K562 (cell line): ENCODE results near the gene BSCL2. TPM values are rescaled to one million over a fixed set of nuclear protein-coding genes. Genes with fewer than 3 reads are reported as not detected.

Experiments
- BDP1 ChIP-seq: IDR thresholded peaks from 3 replicates; pipeline ENCODE4 v1.6.1; 2011; ENCODE audit not compliant: insufficient read length, insufficient read depth
- CREB1 ChIP-seq, 2 experiments: sonication (generic) in 1 of 2; formaldehyde crosslinking in 1 of 2; IDR thresholded peaks; 2 replicates each; pipeline versions ENCODE4 v1.6.1 to v1.8.0; 2012 to 2022; ENCODE audit warnings: inconsistent platforms in 1 of 2, mild to moderate bottlenecking in 1 of 2, missing genetic modification reagents in 1 of 2, moderate library complexity in 1 of 2
- HCFC1 ChIP-seq: IDR thresholded peaks from 2 replicates; pipeline ENCODE4 v1.6.1; 2012; ENCODE audit warnings: low read depth, low read length, improper control_type of control experiment
- MAFK ChIP-seq: IDR thresholded peaks from 2 replicates; pipeline ENCODE4 v1.6.1; 2011; ENCODE audit warnings: low read length, improper control_type of control experiment
- NR2C2 ChIP-seq, 2 experiments: fragments of 200-800 bp in 1 of 2; sonication (Bioruptor generic) in 1 of 2; sonication (generic) in 1 of 2; formaldehyde crosslinking in 1 of 2; IDR thresholded peaks; 2 replicates each; pipeline versions ENCODE4 v1.6.1 to v1.8.0; 2016 to 2022; ENCODE audit warnings: mild to moderate bottlenecking in 1 of 2, missing compliant biosample characterization in 1 of 2, missing genetic modification characterization in 1 of 2, missing genetic modification reagents in 1 of 2
- RBM17 ChIP-seq: fragments of 200-400 bp; formaldehyde crosslinking; IDR thresholded peaks from 2 replicates; pipeline ENCODE4 v1.6.1; 2017; ENCODE audit warnings: low read depth, mild to moderate bottlenecking, low read length, borderline replicate concordance
- polyA plus RNA-seq, 8 experiments: library from polyadenylated mRNA; depleted of rRNA in 4 of 8; stranded (reverse) in 5 of 8; unstranded in 3 of 8; fragments of >200 nt; fragmentation: Nextera tagmentation in 2 of 8; fragmentation: Illumina TruSeq in 1 of 8; extraction: Ambion mirVana in 2 of 8; extraction: Trizol in 1 of 8; gene quantifications; 2 replicates each; pipeline versions ENCODE4 v1.2.1 to v1.2.3, GENCODE V29; 2011 to 2014; ENCODE audit warnings: inconsistent platforms in 1 of 8, missing spikeins in 1 of 8
- total RNA-seq, 7 experiments: library from RNA; depleted of rRNA in 6 of 7; stranded (reverse); fragments of >200 nt in 6 of 7; fragmentation: Illumina TruSeq in 2 of 7; extraction: Trizol in 2 of 7; gene quantifications; 2 replicates each; pipeline versions ENCODE4 v1.2.1 to v1.2.3, GENCODE V29; 2011 to 2021; ENCODE audit warnings: low replicate concordance in 1 of 7
- TF ChIP-seq, protein P1 (sequence below): sonication (generic); formaldehyde crosslinking; IDR thresholded peaks from 2 replicates; pipeline ENCODE4 v1.4.0; 2020; ENCODE audit warnings: mild to moderate bottlenecking, missing genetic modification reagents
- TF ChIP-seq, protein P2 (sequence below): fragments of 450-650 bp; IDR thresholded peaks from 2 replicates; pipeline ENCODE4 v1.6.1; 2016; ENCODE audit warnings: mild to moderate bottlenecking, moderate library complexity
- TF ChIP-seq, protein P3 (sequence below): sonication (generic); formaldehyde crosslinking; IDR thresholded peaks from 2 replicates; pipeline ENCODE4 v1.8.0; 2022; ENCODE audit warnings: mild to moderate bottlenecking, missing genetic modification reagents, borderline replicate concordance

Gene BSCL2
- total and polyA plus RNA-seq, 9 of the 15 experiments (the other 6 are each of a cell fraction or from before 2014, with no cell fraction given) = 18.9 to 51.7 (median 35.2) TPM

DNA sequence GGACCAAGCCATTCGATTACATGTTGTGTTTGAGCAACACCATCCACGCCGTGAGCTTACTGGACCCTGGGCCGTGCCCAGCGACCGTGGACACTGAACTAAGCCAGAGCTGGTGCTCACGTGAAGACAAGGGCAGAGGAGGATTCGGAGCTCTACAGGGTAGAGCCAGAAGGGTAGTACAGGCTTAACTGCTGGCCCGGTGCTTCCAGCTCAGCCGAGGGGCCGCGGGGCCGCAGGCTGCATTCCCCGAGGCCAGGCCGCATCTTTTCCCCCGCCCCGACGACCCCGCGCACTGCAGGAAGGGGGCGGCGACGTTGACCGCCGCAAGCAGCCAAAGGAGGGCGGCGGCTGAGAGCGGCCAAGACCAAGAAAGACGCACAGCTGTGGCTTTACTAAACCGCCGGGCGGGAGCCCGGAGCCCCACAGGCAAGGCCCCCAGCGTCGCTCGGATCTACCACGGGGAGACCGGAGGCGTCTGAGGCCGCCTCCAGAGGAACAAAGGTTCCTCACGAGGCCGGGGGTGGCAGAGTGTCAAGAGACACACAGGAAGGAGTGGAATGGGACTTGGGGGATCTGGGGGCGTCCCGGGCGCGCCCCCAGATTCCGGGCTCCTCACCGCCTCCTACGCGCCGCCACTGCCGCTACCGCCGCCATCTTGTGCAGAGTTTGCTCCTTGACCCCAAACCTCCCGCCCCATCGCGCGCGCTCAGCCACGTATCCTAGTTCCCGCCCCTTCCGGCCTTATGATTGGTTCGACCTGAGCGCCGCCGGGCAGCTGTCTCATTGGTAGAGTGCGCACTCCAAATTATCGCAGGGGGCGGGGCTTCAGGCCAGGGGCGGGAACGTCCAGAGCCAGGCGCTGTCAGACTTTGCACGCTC is 61.0 kb downstream of the BSCL2 start, which contains the start of gene GANAB (continued):
- TF ChIP-seq, protein P1, sequence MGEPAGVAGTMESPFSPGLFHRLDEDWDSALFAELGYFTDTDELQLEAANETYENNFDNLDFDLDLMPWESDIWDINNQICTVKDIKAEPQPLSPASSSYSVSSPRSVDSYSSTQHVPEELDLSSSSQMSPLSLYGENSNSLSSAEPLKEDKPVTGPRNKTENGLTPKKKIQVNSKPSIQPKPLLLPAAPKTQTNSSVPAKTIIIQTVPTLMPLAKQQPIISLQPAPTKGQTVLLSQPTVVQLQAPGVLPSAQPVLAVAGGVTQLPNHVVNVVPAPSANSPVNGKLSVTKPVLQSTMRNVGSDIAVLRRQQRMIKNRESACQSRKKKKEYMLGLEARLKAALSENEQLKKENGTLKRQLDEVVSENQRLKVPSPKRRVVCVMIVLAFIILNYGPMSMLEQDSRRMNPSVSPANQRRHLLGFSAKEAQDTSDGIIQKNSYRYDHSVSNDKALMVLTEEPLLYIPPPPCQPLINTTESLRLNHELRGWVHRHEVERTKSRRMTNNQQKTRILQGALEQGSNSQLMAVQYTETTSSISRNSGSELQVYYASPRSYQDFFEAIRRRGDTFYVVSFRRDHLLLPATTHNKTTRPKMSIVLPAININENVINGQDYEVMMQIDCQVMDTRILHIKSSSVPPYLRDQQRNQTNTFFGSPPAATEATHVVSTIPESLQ (CRISPR knock-in tag) = no peak
- TF ChIP-seq NR2C2 (CRISPR knock-in tag; IDR thresholded peaks at IDR 0.05) = peak; percentile 97
- peak; percentile 99 for TF ChIP-seq NR2C2 (tag; IDR thresholded peaks at IDR 0.05)
- TF ChIP-seq, protein P2, sequence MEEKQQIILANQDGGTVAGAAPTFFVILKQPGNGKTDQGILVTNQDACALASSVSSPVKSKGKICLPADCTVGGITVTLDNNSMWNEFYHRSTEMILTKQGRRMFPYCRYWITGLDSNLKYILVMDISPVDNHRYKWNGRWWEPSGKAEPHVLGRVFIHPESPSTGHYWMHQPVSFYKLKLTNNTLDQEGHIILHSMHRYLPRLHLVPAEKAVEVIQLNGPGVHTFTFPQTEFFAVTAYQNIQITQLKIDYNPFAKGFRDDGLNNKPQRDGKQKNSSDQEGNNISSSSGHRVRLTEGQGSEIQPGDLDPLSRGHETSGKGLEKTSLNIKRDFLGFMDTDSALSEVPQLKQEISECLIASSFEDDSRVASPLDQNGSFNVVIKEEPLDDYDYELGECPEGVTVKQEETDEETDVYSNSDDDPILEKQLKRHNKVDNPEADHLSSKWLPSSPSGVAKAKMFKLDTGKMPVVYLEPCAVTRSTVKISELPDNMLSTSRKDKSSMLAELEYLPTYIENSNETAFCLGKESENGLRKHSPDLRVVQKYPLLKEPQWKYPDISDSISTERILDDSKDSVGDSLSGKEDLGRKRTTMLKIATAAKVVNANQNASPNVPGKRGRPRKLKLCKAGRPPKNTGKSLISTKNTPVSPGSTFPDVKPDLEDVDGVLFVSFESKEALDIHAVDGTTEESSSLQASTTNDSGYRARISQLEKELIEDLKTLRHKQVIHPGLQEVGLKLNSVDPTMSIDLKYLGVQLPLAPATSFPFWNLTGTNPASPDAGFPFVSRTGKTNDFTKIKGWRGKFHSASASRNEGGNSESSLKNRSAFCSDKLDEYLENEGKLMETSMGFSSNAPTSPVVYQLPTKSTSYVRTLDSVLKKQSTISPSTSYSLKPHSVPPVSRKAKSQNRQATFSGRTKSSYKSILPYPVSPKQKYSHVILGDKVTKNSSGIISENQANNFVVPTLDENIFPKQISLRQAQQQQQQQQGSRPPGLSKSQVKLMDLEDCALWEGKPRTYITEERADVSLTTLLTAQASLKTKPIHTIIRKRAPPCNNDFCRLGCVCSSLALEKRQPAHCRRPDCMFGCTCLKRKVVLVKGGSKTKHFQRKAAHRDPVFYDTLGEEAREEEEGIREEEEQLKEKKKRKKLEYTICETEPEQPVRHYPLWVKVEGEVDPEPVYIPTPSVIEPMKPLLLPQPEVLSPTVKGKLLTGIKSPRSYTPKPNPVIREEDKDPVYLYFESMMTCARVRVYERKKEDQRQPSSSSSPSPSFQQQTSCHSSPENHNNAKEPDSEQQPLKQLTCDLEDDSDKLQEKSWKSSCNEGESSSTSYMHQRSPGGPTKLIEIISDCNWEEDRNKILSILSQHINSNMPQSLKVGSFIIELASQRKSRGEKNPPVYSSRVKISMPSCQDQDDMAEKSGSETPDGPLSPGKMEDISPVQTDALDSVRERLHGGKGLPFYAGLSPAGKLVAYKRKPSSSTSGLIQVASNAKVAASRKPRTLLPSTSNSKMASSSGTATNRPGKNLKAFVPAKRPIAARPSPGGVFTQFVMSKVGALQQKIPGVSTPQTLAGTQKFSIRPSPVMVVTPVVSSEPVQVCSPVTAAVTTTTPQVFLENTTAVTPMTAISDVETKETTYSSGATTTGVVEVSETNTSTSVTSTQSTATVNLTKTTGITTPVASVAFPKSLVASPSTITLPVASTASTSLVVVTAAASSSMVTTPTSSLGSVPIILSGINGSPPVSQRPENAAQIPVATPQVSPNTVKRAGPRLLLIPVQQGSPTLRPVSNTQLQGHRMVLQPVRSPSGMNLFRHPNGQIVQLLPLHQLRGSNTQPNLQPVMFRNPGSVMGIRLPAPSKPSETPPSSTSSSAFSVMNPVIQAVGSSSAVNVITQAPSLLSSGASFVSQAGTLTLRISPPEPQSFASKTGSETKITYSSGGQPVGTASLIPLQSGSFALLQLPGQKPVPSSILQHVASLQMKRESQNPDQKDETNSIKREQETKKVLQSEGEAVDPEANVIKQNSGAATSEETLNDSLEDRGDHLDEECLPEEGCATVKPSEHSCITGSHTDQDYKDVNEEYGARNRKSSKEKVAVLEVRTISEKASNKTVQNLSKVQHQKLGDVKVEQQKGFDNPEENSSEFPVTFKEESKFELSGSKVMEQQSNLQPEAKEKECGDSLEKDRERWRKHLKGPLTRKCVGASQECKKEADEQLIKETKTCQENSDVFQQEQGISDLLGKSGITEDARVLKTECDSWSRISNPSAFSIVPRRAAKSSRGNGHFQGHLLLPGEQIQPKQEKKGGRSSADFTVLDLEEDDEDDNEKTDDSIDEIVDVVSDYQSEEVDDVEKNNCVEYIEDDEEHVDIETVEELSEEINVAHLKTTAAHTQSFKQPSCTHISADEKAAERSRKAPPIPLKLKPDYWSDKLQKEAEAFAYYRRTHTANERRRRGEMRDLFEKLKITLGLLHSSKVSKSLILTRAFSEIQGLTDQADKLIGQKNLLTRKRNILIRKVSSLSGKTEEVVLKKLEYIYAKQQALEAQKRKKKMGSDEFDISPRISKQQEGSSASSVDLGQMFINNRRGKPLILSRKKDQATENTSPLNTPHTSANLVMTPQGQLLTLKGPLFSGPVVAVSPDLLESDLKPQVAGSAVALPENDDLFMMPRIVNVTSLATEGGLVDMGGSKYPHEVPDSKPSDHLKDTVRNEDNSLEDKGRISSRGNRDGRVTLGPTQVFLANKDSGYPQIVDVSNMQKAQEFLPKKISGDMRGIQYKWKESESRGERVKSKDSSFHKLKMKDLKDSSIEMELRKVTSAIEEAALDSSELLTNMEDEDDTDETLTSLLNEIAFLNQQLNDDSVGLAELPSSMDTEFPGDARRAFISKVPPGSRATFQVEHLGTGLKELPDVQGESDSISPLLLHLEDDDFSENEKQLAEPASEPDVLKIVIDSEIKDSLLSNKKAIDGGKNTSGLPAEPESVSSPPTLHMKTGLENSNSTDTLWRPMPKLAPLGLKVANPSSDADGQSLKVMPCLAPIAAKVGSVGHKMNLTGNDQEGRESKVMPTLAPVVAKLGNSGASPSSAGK = no peak
- TF ChIP-seq CREB1 (IDR thresholded peaks at IDR 0.05) = peak; percentile 86
- peak; percentile 86 for TF ChIP-seq CREB1 (CRISPR knock-in tag; IDR thresholded peaks at IDR 0.05)
- no peak for TF ChIP-seq MAFK
- TF ChIP-seq, protein P3, sequence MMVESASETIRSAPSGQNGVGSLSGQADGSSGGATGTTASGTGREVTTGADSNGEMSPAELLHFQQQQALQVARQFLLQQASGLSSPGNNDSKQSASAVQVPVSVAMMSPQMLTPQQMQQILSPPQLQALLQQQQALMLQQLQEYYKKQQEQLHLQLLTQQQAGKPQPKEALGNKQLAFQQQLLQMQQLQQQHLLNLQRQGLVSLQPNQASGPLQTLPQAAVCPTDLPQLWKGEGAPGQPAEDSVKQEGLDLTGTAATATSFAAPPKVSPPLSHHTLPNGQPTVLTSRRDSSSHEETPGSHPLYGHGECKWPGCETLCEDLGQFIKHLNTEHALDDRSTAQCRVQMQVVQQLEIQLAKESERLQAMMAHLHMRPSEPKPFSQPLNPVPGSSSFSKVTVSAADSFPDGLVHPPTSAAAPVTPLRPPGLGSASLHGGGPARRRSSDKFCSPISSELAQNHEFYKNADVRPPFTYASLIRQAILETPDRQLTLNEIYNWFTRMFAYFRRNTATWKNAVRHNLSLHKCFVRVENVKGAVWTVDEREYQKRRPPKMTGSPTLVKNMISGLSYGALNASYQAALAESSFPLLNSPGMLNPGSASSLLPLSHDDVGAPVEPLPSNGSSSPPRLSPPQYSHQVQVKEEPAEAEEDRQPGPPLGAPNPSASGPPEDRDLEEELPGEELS (CRISPR knock-in tag) = no peak
- TF ChIP-seq BDP1 = no peak
- TF ChIP-seq RBM17 = no peak
- peak; percentile 69 for TF ChIP-seq HCFC1
